Gastroesophageal sphincter (tissue), 3 donors: Measurements from ENCODE around the gene KCNK2.

Experiments used
- CTCF ChIP-seq, 4 experiments: fragments of 200-600 bp in 2 of 4; fragments of 450-650 bp in 2 of 4; sonication (generic) in 1 of 4; IDR thresholded peaks; one replicate each; pipeline ENCODE4 v1.5.1; 2017 to 2019; ENCODE audit warnings: antibody characterized with exemption in 4 of 4, mild to moderate bottlenecking in 2 of 4, moderate library complexity in 2 of 4
- POLR2A ChIP-seq, 2 donors: fragments of 450-650 bp; IDR thresholded peaks; one replicate each; pipeline ENCODE4 v1.6.1; 2017; ENCODE audit warnings: antibody characterized with exemption in 2 of 2, mild to moderate bottlenecking in 2 of 2, moderate library complexity in 1 of 2
- POLR2AphosphoS5 ChIP-seq: sonication (generic); formaldehyde crosslinking; IDR thresholded peaks from one replicate; pipeline ENCODE4 v1.6.1; 2017; ENCODE audit warnings: antibody characterized with exemption

- TF ChIP-seq CTCF (IDR thresholded peaks at IDR 0.05) (no peak), POLR2AphosphoS5 (no peak), POLR2A (IDR thresholded peaks at IDR 0.05) (no peak)
These were observed 117.6 kb downstream of the KCNK2 start for GRCh38 chr1:215200121-215200520.
